GM12801 (cell line): Measurements from ENCODE around the gene EP400.

Experiments used
- TF ChIP-seq, protein P1 (sequence below): IDR thresholded peaks from one replicate; pipeline ENCODE4 v1.5.1; 2011; ENCODE audit warnings: control low read depth; ENCODE audit not compliant: insufficient read length; ENCODE audit errors: extremely low read depth

Gene EP400

DNA sequence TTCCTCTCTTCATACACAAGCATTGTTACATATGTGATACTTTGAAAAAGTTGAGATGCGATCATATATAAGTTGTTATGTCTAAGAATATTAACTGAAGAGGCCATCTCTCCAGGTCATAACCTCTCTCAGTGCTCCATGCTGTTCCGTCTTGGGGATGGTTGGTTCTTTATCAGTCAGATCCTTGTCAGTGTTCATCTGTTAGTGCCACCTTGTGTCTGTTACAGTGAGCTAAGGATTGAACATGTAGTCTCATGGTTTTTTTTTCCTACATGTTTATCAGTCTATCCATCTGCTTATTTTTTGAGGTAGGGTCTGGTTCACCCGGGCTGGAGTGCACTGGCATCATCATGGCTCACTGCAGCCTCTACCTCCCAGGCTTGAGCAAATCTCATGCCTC is 30.5 kb downstream of the EP400 start:
- TF ChIP-seq, protein P1, sequence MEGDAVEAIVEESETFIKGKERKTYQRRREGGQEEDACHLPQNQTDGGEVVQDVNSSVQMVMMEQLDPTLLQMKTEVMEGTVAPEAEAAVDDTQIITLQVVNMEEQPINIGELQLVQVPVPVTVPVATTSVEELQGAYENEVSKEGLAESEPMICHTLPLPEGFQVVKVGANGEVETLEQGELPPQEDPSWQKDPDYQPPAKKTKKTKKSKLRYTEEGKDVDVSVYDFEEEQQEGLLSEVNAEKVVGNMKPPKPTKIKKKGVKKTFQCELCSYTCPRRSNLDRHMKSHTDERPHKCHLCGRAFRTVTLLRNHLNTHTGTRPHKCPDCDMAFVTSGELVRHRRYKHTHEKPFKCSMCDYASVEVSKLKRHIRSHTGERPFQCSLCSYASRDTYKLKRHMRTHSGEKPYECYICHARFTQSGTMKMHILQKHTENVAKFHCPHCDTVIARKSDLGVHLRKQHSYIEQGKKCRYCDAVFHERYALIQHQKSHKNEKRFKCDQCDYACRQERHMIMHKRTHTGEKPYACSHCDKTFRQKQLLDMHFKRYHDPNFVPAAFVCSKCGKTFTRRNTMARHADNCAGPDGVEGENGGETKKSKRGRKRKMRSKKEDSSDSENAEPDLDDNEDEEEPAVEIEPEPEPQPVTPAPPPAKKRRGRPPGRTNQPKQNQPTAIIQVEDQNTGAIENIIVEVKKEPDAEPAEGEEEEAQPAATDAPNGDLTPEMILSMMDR, result no peak

DNA sequence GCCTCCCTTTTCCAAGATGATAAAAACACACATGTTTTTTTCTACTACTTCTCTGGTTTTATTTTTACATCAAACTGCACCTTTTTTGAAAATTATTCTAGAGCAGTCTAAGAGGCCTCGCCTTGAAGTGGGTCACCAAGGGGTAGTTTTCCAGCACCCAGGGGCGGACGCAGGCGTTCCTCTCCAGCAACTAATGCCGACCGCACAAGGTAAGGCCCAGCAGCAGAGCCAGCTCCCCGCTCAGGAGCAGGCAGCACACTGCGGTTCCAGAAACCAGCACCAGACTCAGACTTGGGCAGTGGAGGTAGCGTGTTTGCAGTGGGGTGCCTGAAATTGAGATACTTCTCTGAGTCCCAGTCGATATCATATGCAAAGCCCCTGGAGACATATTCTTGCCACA is 31.6 kb downstream of the EP400 start:
- TF ChIP-seq, protein P1, result no peak

DNA sequence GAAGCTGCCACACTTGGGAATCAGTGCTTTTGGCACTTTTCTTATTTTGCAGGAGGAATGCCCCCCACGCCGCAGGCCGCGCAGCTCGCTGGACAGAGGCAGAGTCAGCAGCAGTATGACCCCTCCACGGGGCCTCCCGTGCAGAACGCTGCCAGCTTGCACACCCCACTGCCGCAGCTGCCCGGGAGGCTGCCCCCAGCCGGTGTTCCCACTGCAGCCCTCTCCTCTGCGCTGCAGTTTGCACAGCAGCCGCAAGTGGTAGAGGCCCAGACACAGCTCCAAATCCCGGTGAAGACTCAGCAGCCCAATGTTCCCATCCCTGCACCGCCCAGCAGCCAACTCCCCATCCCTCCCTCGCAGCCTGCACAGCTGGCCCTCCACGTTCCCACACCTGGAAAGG is 32.3 kb downstream of the EP400 start:
- TF ChIP-seq, protein P1, result no peak

DNA sequence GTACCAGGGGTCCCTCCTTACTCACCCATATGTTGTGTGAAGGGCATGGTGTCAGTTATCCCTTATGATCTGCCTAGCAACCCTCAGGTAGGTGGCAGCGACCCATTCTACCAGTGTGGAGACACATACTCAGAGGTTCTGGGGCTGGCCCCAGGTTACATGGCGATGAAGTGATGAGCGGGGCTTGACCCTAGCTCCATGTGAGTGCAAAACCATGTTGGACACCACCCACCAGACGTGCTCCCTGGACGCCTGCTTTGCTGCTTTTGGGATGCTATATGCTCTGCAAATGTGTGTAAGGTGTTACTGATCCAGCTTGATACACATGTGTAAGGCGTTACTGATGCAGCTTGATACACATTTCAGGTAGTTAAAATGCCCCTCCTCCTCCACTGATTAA is 33.3 kb downstream of the EP400 start:
- TF ChIP-seq, protein P1, result no peak

DNA sequence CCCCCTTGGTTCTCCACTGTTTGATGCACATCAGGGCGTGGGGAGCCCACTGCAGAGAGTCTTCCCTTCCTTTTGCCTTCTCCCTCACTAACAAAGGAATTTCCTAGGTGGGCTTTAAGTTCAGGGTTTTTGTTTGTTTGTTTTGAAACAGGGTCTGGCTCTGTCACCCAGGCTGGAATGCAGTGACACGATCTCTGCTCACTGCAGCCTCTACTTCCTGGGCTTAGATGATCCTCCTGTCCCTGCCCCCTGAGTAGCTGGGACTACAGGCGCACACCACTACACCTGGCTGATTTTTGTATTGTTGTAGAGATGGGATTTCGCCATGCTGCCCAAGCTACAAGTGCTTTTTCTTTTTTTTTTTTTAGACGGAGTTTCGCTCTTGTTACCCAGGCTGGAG is 33.8 kb downstream of the EP400 start:
- TF ChIP-seq, protein P1, result no peak

DNA sequence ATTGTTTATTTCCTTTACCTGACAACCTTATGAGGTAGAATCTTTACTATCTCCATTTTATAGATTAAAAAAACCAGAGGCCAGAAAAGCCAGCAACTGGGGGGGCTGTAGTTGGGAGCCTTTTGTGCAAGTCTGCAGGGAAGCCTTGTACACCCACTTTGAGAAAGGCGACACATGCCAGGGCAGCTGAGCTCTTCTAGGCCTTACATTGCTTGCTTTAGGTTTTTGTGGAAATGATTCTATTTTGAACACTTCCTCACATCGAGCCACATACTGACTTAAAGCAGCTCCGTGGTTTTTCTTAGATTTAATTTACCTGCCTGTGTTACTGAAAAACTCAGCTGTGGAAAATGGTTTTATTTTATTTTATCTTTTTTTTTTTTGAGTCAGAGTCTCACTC is 34.6 kb downstream of the EP400 start:
- TF ChIP-seq, protein P1, result no peak

DNA sequence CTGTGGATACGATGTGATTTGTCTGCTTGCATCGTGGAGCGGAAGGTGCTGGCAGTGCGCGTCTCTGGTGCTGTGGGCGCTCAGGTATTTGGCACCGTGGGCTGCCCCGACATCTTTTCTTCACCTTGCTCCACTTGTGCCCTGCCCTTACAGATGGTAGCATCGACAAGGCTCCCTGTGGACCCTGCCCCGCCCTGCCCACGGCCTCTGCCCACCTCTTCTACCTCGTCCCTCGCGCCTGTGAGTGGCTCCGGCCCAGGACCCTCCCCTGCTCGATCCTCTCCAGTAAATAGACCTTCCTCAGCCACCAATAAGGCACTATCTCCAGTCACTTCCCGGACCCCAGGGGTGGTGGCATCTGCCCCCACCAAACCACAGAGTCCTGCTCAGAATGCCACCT is 36.6 kb downstream of the EP400 start:
- TF ChIP-seq, protein P1, result no peak

DNA sequence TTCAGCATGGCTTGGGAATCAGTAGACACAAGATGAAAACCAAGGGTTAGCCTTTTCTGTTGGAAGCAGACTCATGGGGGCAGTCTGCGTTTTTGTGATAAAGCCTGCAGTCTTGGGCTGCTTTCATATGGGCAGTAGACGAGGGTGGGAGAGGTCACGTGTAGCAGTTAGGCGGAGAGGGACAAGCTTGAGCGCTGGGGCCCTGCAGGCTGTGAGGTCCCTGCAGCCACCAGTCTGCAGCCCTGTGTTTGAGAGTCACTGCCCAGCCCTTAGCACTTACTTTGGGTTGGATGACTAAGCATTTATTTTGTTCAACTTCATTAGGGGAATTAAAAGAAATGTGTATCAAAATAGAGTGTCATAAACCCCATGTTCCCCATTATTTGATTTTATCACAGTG is 37.2 kb downstream of the EP400 start:
- TF ChIP-seq, protein P1, result no peak
